OCI-LY7 (cell line): ENCODE measurements around the gene PPT1.

Source experiments
- CTCF ChIP-seq: fragments of 200-600 bp; sonication (generic); conservative IDR thresholded peaks from 2 replicates; pipeline ENCODE4 v1.5.1; 2014; ENCODE audit warnings: mild to moderate bottlenecking, antibody characterized with exemption, low read length, moderate library complexity, mixed read lengths
- EZH2phosphoT487 ChIP-seq: fragments of 200-600 bp; sonication (generic); IDR thresholded peaks from 2 replicates; pipeline ENCODE4 v1.6.1; 2018; ENCODE audit warnings: low read depth, borderline replicate concordance, mild to moderate bottlenecking, mixed run types, antibody characterized with exemption, low read length, moderate library complexity, mixed read lengths

DNA sequence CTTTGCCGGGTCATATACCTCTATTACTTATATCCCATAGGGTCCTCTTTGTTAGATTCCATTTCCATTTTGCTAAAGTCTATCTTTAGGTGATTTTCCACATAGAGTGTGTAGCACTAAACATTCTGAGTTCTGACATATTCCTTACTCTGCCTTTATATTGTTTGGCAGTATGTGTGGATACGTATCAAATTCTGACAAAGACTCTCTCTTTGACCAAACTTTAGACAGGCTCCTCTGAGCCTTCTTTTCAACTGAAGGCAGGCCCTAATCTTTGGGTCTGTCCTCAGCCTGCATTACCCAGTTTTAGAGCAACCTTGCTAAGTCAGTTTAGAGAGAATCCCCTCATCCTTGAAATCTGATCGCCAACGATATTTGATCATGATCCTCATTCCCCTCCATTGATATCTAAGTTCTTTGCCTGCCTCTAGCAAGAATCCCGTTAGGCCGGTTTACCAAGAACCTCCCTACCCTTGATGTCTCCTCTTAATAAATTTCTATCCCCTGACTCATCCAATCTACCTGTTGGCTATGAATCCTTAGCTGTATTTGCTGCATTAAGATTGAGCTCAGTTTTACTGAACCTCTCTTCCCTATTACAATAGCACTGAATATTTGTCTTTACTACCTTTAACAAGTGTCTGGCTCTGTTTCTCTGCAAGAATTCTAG lies 10.4 kb upstream of the PPT1 start:
- TF ChIP-seq CTCF (no peak), EZH2phosphoT487 (no peak)
